Astrocyte (in vitro differentiated cells and primary cell): ENCODE data around the gene CREB1.

ENCODE experiments used
- EZH2 ChIP-seq: IDR thresholded peaks from 2 replicates; pipeline ENCODE4 v1.6.1; 2012; ENCODE audit warnings: mild to moderate bottlenecking, low read length, inconsistent platforms; ENCODE audit not compliant: insufficient read depth
- TF ChIP-seq, protein P1 (sequence below): IDR thresholded peaks from 2 replicates; pipeline ENCODE4 v1.5.1; 2011; ENCODE audit warnings: low read depth, mild to moderate bottlenecking, inconsistent platforms, low read length, moderate library complexity; ENCODE audit not compliant: insufficient read depth

DNA sequence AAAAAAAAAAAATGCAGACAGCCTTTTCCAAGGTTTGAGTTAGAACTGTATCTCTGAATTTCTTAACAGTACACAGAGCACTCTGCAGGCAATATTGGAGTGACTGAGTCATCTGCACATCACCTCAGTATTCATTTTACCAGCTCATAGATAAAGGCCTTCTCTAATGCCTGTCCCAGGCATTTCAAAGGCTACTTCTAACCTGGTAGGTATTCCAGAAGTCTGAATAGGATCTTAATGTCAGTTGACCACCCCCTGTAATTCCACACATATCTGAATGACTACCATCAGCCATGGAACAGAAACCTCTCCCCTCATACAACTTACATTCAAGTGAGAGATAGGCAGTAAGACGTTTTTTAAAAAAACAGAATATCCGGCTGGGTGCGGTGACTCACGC is 86.4 kb downstream of the CREB1 start:
- TF ChIP-seq EZH2: no peak
- TF ChIP-seq, protein P1, sequence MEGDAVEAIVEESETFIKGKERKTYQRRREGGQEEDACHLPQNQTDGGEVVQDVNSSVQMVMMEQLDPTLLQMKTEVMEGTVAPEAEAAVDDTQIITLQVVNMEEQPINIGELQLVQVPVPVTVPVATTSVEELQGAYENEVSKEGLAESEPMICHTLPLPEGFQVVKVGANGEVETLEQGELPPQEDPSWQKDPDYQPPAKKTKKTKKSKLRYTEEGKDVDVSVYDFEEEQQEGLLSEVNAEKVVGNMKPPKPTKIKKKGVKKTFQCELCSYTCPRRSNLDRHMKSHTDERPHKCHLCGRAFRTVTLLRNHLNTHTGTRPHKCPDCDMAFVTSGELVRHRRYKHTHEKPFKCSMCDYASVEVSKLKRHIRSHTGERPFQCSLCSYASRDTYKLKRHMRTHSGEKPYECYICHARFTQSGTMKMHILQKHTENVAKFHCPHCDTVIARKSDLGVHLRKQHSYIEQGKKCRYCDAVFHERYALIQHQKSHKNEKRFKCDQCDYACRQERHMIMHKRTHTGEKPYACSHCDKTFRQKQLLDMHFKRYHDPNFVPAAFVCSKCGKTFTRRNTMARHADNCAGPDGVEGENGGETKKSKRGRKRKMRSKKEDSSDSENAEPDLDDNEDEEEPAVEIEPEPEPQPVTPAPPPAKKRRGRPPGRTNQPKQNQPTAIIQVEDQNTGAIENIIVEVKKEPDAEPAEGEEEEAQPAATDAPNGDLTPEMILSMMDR: no peak
